GM21619 (cell line): ENCODE measurements around the gene PITHD1.
"Not testable (repeated sequence)": the region's sequence is repeated elsewhere in the genome, so short reads cannot be mapped to it uniquely, and the experiment has no call there.

Experiments
- ATAC-seq: cut with Tn5 transposase; IDR thresholded peaks from one replicate; pipeline ENCODE4 v1.9.1; 2021; ENCODE audit not compliant: unreplicated experiment

Gene PITHD1

GRCh38 chr1:23777979-23778814, at the start of gene PITHD1:
Gene PITHD1, plus strand, starts transcription at chr1:23778418. Its CDS starts 98 bp downstream, at chr1:23778516.
- peak; percentile 63 for ATAC-seq

GRCh38 chr1:23732363-23733224, 45.6 kb upstream of the PITHD1 start:
- ATAC-seq = no peak

GRCh38 chr1:23733281-23733680, 44.9 kb upstream of the PITHD1 start:
- not testable (repeated sequence) for ATAC-seq

GRCh38 chr1:23736437-23737134, 41.6 kb upstream of the PITHD1 start:
- ATAC-seq = no peak

- ATAC-seq = no peak
Observed at GRCh38 chr1:23741609-23742008, 36.6 kb upstream of the PITHD1 start.

- peak; percentile 13 for ATAC-seq
Observed at GRCh38 chr1:23742670-23743286, 35.4 kb upstream of the PITHD1 start.

GRCh38 chr1:23743287-23744152, 34.7 kb upstream of the PITHD1 start, which contains the start of gene ELOA:
Gene ELOA, plus strand, starts transcription at chr1:23743471. Its CDS starts 33 bp downstream, at chr1:23743504.
- ATAC-seq = peak; percentile 78

- no peak for ATAC-seq
Observed at GRCh38 chr1:23745515-23745914, 32.7 kb upstream of the PITHD1 start.

GRCh38 chr1:23748016-23748415, 30.2 kb upstream of the PITHD1 start:
- ATAC-seq = no peak

GRCh38 chr1:23751050-23751814, 27.0 kb upstream of the PITHD1 start:
- ATAC-seq = no peak

- no peak for ATAC-seq
Observed at GRCh38 chr1:23751815-23752200, 26.4 kb upstream of the PITHD1 start.

GRCh38 chr1:23752909-23753308, 25.3 kb upstream of the PITHD1 start:
- no peak for ATAC-seq

GRCh38 chr1:23756676-23757075, 21.5 kb upstream of the PITHD1 start:
- no peak for ATAC-seq

GRCh38 chr1:23757812-23758211, 20.4 kb upstream of the PITHD1 start:
- ATAC-seq = no peak

- no peak for ATAC-seq
Observed at GRCh38 chr1:23759277-23759676, 18.9 kb upstream of the PITHD1 start.

- no peak for ATAC-seq
Observed at GRCh38 chr1:23763041-23763577, 15.1 kb upstream of the PITHD1 start.

- ATAC-seq = no peak
Observed at GRCh38 chr1:23768733-23769132, 9.5 kb upstream of the PITHD1 start.

- peak; percentile 54 for ATAC-seq
Observed at GRCh38 chr1:23772049-23772853, 6.0 kb upstream of the PITHD1 start.
